HEK293 (cell line): ENCODE results near the gene LINGO1.

Source experiments
- BCL11B ChIP-seq: fragments of 450-650 bp; formaldehyde crosslinking; IDR thresholded peaks from 2 replicates; pipeline ENCODE4 v1.5.1; 2016; ENCODE audit warnings: low read depth, missing biosample characterization, missing genetic modification characterization
- PRDM1 ChIP-seq: fragments of 450-650 bp; formaldehyde crosslinking; IDR thresholded peaks from 2 replicates; pipeline ENCODE4; 2016; ENCODE audit warnings: missing biosample characterization, missing genetic modification characterization
- SETDB1 ChIP-seq: IDR thresholded peaks from one replicate; pipeline ENCODE4 v1.6.1; 2017; ENCODE audit warnings: mild to moderate bottlenecking, low read length, moderate library complexity, mixed read lengths; ENCODE audit not compliant: insufficient read length
- YY1 ChIP-seq: fragments of 450-650 bp; formaldehyde crosslinking; IDR thresholded peaks from 2 replicates; pipeline ENCODE4 v1.5.1; 2018; ENCODE audit warnings: missing biosample characterization, missing genetic modification characterization
- ZEB2 ChIP-seq: fragments of 450-650 bp; formaldehyde crosslinking; IDR thresholded peaks from 2 replicates; pipeline ENCODE4 v1.5.1; 2016; ENCODE audit warnings: missing biosample characterization, missing genetic modification characterization
- ZNF311 ChIP-seq: fragments of 450-650 bp; formaldehyde crosslinking; IDR thresholded peaks from 2 replicates; pipeline ENCODE4 v1.5.1; 2017; ENCODE audit warnings: missing biosample characterization, missing genetic modification characterization, borderline replicate concordance
- ZNF416 ChIP-seq: fragments of 450-650 bp; formaldehyde crosslinking; IDR thresholded peaks from 2 replicates; pipeline ENCODE4 v1.5.1; 2016; ENCODE audit warnings: missing biosample characterization, missing genetic modification characterization
- TF ChIP-seq, protein P1 (sequence below): fragments of 450-650 bp; formaldehyde crosslinking; IDR thresholded peaks from 2 replicates; pipeline ENCODE4 v1.5.1; 2016; ENCODE audit warnings: missing biosample characterization, missing genetic modification characterization
- TF ChIP-seq, protein P2 (sequence below): fragments of 450-650 bp; formaldehyde crosslinking; IDR thresholded peaks from 2 replicates; pipeline ENCODE4 v1.5.1; 2016; ENCODE audit warnings: missing biosample characterization, missing genetic modification characterization, low read depth
- TF ChIP-seq, protein P3 (sequence below): fragments of 450-650 bp; formaldehyde crosslinking; IDR thresholded peaks from 2 replicates; pipeline ENCODE4 v1.5.1; 2017; ENCODE audit warnings: missing biosample characterization, missing genetic modification characterization

DNA sequence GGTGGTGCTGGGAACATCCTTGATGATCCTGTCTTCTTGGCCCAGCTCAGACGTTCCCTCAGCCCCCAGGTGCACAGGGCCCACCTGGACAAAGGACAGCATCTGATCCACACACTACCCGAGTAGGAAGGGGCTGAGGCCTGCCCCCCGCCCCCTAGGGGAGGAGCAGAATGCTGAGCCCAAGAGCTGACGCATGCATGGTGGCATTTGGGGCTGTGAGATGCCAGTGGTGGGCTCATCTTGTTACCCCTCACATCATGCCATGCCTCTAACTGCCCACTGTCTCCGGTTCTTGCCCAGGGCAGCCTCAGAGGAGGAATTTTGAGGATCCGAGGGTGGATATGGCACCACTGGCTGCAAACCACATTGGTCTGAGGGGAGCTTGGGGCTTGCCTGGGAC lies 61.5 kb downstream of the LINGO1 start:
- TF ChIP-seq ZNF311 (tag by site-specific recombination) (no peak), SETDB1 (no peak), ZEB2 (no peak), PRDM1 (tag by site-specific recombination) (no peak), YY1 (tag by site-specific recombination) (no peak), BCL11B (tag by site-specific recombination) (no peak), ZNF416 (tag by site-specific recombination) (no peak)
- TF ChIP-seq, protein P1, sequence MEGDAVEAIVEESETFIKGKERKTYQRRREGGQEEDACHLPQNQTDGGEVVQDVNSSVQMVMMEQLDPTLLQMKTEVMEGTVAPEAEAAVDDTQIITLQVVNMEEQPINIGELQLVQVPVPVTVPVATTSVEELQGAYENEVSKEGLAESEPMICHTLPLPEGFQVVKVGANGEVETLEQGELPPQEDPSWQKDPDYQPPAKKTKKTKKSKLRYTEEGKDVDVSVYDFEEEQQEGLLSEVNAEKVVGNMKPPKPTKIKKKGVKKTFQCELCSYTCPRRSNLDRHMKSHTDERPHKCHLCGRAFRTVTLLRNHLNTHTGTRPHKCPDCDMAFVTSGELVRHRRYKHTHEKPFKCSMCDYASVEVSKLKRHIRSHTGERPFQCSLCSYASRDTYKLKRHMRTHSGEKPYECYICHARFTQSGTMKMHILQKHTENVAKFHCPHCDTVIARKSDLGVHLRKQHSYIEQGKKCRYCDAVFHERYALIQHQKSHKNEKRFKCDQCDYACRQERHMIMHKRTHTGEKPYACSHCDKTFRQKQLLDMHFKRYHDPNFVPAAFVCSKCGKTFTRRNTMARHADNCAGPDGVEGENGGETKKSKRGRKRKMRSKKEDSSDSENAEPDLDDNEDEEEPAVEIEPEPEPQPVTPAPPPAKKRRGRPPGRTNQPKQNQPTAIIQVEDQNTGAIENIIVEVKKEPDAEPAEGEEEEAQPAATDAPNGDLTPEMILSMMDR = no peak
- TF ChIP-seq, protein P2, sequence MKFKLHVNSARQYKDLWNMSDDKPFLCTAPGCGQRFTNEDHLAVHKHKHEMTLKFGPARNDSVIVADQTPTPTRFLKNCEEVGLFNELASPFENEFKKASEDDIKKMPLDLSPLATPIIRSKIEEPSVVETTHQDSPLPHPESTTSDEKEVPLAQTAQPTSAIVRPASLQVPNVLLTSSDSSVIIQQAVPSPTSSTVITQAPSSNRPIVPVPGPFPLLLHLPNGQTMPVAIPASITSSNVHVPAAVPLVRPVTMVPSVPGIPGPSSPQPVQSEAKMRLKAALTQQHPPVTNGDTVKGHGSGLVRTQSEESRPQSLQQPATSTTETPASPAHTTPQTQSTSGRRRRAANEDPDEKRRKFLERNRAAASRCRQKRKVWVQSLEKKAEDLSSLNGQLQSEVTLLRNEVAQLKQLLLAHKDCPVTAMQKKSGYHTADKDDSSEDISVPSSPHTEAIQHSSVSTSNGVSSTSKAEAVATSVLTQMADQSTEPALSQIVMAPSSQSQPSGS (tag by site-specific recombination) = no peak
- TF ChIP-seq, protein P3, sequence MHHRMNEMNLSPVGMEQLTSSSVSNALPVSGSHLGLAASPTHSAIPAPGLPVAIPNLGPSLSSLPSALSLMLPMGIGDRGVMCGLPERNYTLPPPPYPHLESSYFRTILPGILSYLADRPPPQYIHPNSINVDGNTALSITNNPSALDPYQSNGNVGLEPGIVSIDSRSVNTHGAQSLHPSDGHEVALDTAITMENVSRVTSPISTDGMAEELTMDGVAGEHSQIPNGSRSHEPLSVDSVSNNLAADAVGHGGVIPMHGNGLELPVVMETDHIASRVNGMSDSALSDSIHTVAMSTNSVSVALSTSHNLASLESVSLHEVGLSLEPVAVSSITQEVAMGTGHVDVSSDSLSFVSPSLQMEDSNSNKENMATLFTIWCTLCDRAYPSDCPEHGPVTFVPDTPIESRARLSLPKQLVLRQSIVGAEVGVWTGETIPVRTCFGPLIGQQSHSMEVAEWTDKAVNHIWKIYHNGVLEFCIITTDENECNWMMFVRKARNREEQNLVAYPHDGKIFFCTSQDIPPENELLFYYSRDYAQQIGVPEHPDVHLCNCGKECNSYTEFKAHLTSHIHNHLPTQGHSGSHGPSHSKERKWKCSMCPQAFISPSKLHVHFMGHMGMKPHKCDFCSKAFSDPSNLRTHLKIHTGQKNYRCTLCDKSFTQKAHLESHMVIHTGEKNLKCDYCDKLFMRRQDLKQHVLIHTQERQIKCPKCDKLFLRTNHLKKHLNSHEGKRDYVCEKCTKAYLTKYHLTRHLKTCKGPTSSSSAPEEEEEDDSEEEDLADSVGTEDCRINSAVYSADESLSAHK (tag by site-specific recombination) = no peak
